Left hindlimb (tissue), 1 donor: ENCODE results near the gene SLC35E3.
"Not testable (repeated sequence)": the region's sequence is repeated elsewhere in the genome, so short reads cannot be mapped to it uniquely, and the experiment has no call there.

ENCODE experiments used
- DNase-seq: peaks from one replicate; pipeline ENCODE4 v3.0.0-alpha.2; 2018

Gene SLC35E3

GRCh38 chr12:68796399-68796798 is 50.4 kb downstream of the SLC35E3 start:
- DNase-seq = no peak

- no peak for DNase-seq
These were observed 52.9 kb downstream of the SLC35E3 start for GRCh38 chr12:68798882-68799234.

- no peak for DNase-seq
These were observed 54.3 kb downstream of the SLC35E3 start for GRCh38 chr12:68800294-68800693.

- not testable (repeated sequence) for DNase-seq
These were observed 55.1 kb downstream of the SLC35E3 start for GRCh38 chr12:68801124-68801523.

- not testable (repeated sequence) for DNase-seq
These were observed 56.4 kb downstream of the SLC35E3 start for GRCh38 chr12:68802372-68802745.

GRCh38 chr12:68802911-68803651 is 57.1 kb downstream of the SLC35E3 start:
- not testable (repeated sequence) for DNase-seq

GRCh38 chr12:68803948-68804656 is 58.1 kb downstream of the SLC35E3 start:
- no peak for DNase-seq

- DNase-seq = no peak
These were observed 58.9 kb downstream of the SLC35E3 start for GRCh38 chr12:68804657-68805591.

GRCh38 chr12:68805592-68806120 is 59.7 kb downstream of the SLC35E3 start:
- DNase-seq = no peak

- DNase-seq = no peak
These were observed 60.7 kb downstream of the SLC35E3 start for GRCh38 chr12:68806488-68807237.

GRCh38 chr12:68807274-68807575 is 61.2 kb downstream of the SLC35E3 start:
- DNase-seq = not testable (repeated sequence)

GRCh38 chr12:68807576-68808387 is 61.8 kb downstream of the SLC35E3 start, which contains the start of gene MDM2:
Gene MDM2, plus strand, starts transcription at chr12:68808177. Its CDS starts 301 bp downstream, at chr12:68808478.
- DNase-seq = peak; percentile 96

GRCh38 chr12:68808388-68809189 is 62.6 kb downstream of the SLC35E3 start:
- peak; percentile 83 for DNase-seq

- DNase-seq = no peak
These were observed 63.4 kb downstream of the SLC35E3 start for GRCh38 chr12:68809190-68810026.

GRCh38 chr12:68810027-68810389 is 64.0 kb downstream of the SLC35E3 start:
- DNase-seq = not testable (repeated sequence)

- not testable (repeated sequence) for DNase-seq
These were observed 65.6 kb downstream of the SLC35E3 start for GRCh38 chr12:68811573-68811972.

- no peak for DNase-seq
These were observed 66.7 kb downstream of the SLC35E3 start for GRCh38 chr12:68812553-68813241.

GRCh38 chr12:68813242-68813593 is 67.2 kb downstream of the SLC35E3 start:
- DNase-seq = no peak
